B cell (primary cell): ENCODE results near the gene LIG4. TPM values are rescaled to one million over a fixed set of nuclear protein-coding genes. Genes with fewer than 3 reads are reported as not detected.

ENCODE experiments used
- ATAC-seq: fragments of 200-7000 bp; cut with Tn5 transposase; one replicate; pipeline ENCODE4 v1.10.0; 2021; ENCODE audit warnings: low read depth, mild to moderate bottlenecking, moderate number of reproducible peaks, moderate library complexity
- CTCF ChIA-PET: fragments of 350-600 bp; sonication (Branson Sonifier 250); formaldehyde crosslinking; loops from one replicate; lab custom pipeline; 2021; ENCODE audit warnings: antibody characterized with exemption, inconsistent platforms; lab: Charles Lee
- POLR2A ChIA-PET: fragments of 350-600 bp; sonication (Branson Sonifier 250); formaldehyde crosslinking; loops from one replicate; lab custom pipeline; 2021; ENCODE audit warnings: antibody characterized with exemption; lab: Charles Lee
- DNase-seq: peaks from one replicate; pipeline ENCODE4 v3.0.0; 2013
- H2AFZ ChIP-seq: 2 replicates; pipeline ENCODE4 v1.6.1; 2012; ENCODE audit warnings: mild to moderate bottlenecking, low read depth, low read length; ENCODE audit not compliant: insufficient read depth, poor library complexity, severe bottlenecking
- H3K27ac ChIP-seq, 2 donors: 1 replicate in 1 of 2; 2 replicates in 1 of 2; pipeline ENCODE4 v1.5.1; 2012 to 2013; ENCODE audit warnings: low read length in 2 of 2, mild to moderate bottlenecking in 2 of 2, moderate library complexity in 1 of 2
- H3K27me3 ChIP-seq, 4 experiments: fragments of 200-600 bp in 1 of 4; sonication (generic) in 1 of 4; replicated peaks in 1 of 4; 1 replicate in 2 of 4; 2 replicates in 2 of 4; pipeline versions ENCODE4 v1.6.1 to v1.7.0; 2013 to 2016; ENCODE audit warnings: low read length in 3 of 4, mild to moderate bottlenecking in 2 of 4, mixed read lengths in 1 of 4, moderate library complexity in 1 of 4; ENCODE audit not compliant: insufficient read depth in 4 of 4, control insufficient read depth in 3 of 4; ENCODE audit errors: control extremely low read depth in 1 of 4
- H3K36me3 ChIP-seq, 2 experiments: replicated peaks in 1 of 2; 1 replicate in 1 of 2; 2 replicates in 1 of 2; pipeline versions ENCODE4 v1.6.1 to v1.7.1; 2013; ENCODE audit warnings: low read length in 1 of 2; ENCODE audit not compliant: insufficient read depth in 2 of 2, control insufficient read depth in 1 of 2; ENCODE audit errors: control extremely low read depth in 1 of 2, extremely low read depth in 1 of 2
- H3K4me1 ChIP-seq, 2 donors: fragments of 200-600 bp in 1 of 2; sonication (generic) in 1 of 2; 1 replicate in 1 of 2; 2 replicates in 1 of 2; pipeline versions ENCODE4 v1.5.1 to v1.6.1; 2013 to 2017; ENCODE audit warnings: low read length in 2 of 2; ENCODE audit not compliant: control insufficient read depth in 2 of 2, insufficient read depth in 2 of 2
- H3K4me2 ChIP-seq: replicated peaks from 2 replicates; pipeline ENCODE3; 2012; ENCODE audit warnings: mild to moderate bottlenecking, low read depth, low read length; ENCODE audit not compliant: poor library complexity, severe bottlenecking
- H3K4me3 ChIP-seq, 5 experiments: fragments of 200-600 bp in 1 of 5; sonication (generic) in 1 of 5; 1 replicate in 3 of 5; 2 replicates in 2 of 5; pipeline versions ENCODE4 v1.5.1 to v1.7.0; 2011 to 2016; ENCODE audit warnings: low read length in 4 of 5, mild to moderate bottlenecking in 4 of 5, low read depth in 2 of 5, control low read depth in 1 of 5, moderate library complexity in 1 of 5; ENCODE audit not compliant: insufficient read depth in 1 of 5; ENCODE audit errors: control extremely low read depth in 1 of 5, extremely low read depth in 1 of 5
- H3K79me2 ChIP-seq: fragments of 200-600 bp; sonication (generic); one replicate; pipeline ENCODE4 v1.6.0; 2016; ENCODE audit warnings: low read length; ENCODE audit not compliant: control insufficient read depth, insufficient read depth
- H3K9ac ChIP-seq: fragments of 200-600 bp; sonication (generic); 2 replicates; pipeline ENCODE4 v1.6.1; 2017; ENCODE audit warnings: mild to moderate bottlenecking, low read length, moderate library complexity
- H3K9me3 ChIP-seq, 3 donors: one replicate each; pipeline versions ENCODE4 v1.6.1 to v1.7.1; 2013; ENCODE audit warnings: low read length in 2 of 3; ENCODE audit not compliant: control insufficient read depth in 2 of 3, insufficient read depth in 1 of 3; ENCODE audit errors: control extremely low read depth in 1 of 3
- H4K20me1 ChIP-seq: 2 replicates; pipeline ENCODE4 v1.6.0; 2012; ENCODE audit warnings: mild to moderate bottlenecking, low read length; ENCODE audit not compliant: insufficient read depth, control insufficient read depth, poor library complexity, severe bottlenecking
- H3K27ac Mint-ChIP-seq: one replicate; pipeline ENCODE4 v1.8.0; 2021; ENCODE audit warnings: mixed read lengths
- H3K27me3 Mint-ChIP-seq: one replicate; pipeline ENCODE4 v1.8.0; 2021; ENCODE audit warnings: mixed read lengths
- H3K4me1 Mint-ChIP-seq: one replicate; pipeline ENCODE4 v1.8.0; 2021; ENCODE audit warnings: mixed read lengths
- H3K4me3 Mint-ChIP-seq: one replicate; pipeline ENCODE4 v1.8.0; 2021; ENCODE audit warnings: mixed read lengths
- H3K9me3 Mint-ChIP-seq: one replicate; pipeline ENCODE4 v1.8.0; 2022; ENCODE audit warnings: mixed read lengths; ENCODE audit not compliant: insufficient read depth
- CTCF ChIP-seq: fragments of 200-600 bp; IDR thresholded peaks from one replicate; pipeline ENCODE4 v1.8.0; 2022; ENCODE audit warnings: antibody characterized with exemption, mild to moderate bottlenecking
- EZH2 ChIP-seq: IDR thresholded peaks from 2 replicates; pipeline ENCODE4 v1.6.1; 2012; ENCODE audit warnings: borderline replicate concordance, low read depth, mild to moderate bottlenecking, moderate library complexity, low read length; ENCODE audit not compliant: insufficient read depth, poor library complexity, severe bottlenecking
- WGBS: methylation state at CpG from one replicate; pipeline ENCODE4 v1.1.5; 2013; ENCODE audit warnings: missing lambda C conversion rate; ENCODE audit not compliant: insufficient coverage; 5-methylcytosine and 5-hydroxymethylcytosine counted together
- intact Hi-C: fragments of 100-400 bp; cut with micrococcal nuclease; formaldehyde crosslinking; loops from one replicate; pipeline ENCODE4 v1.10.0; 2022
- polyA plus RNA-seq: library from polyadenylated mRNA; depleted of rRNA; stranded (reverse); fragments of >200 nt; gene quantifications from 2 replicates; pipeline ENCODE4 v1.2.3, GENCODE V29; 2012
- total RNA-seq, 2 donors: library from RNA; stranded (reverse); fragments of 120-200 nt in 1 of 2; gene quantifications; 1 replicate in 1 of 2; 2 replicates in 1 of 2; pipeline versions ENCODE4 v1.2.3 to v1.2.4, GENCODE V29; 2013 to 2022

Gene LIG4
- total and polyA plus RNA-seq, 2 donors (not counting 1 experiment from before 2014, with no cell fraction given): 6.6 to 22.3 TPM

GRCh38 chr13:108210551-108210950 is 4.8 kb downstream of the LIG4 start:
- peaks cover 26 to 28% of the 10 kb centered on the region in 2 donors for H3K4me1 ChIP-seq
- peaks cover 40% of the 10 kb centered on the region for H3K79me2 ChIP-seq
- TF ChIP-seq EZH2 (no peak), CTCF (no peak)
- intact Hi-C loops: loop anchor here (2.0 to 10.0 kb wide), 2 partner anchors 16 to 954 kb away; no protein-coding TSS in a partner anchor
- ChIA-PET CTCF (interaction anchor here (1.3 to 1.4 kb wide), 2 partner anchors 10 to 13 kb away, joined by 3 read pairs; no protein-coding TSS in a partner anchor), POLR2A (no interaction called here)
- no peak overlapping the region for H3K9ac ChIP-seq
- H3K4me3 Mint-ChIP-seq: no peak overlapping the region
- H3K27ac Mint-ChIP-seq: no peak overlapping the region
- H3K4me1 Mint-ChIP-seq: peaks cover 34% of the 10 kb centered on the region
- H3K9me3 ChIP-seq: no peaks in the 10 kb centered on the region
- no peak for DNase-seq
- no peaks in the 10 kb centered on the region for H3K27me3 Mint-ChIP-seq
- no peak overlapping the region for H3K4me2 ChIP-seq
- H3K27me3 ChIP-seq: no peaks in the 10 kb centered on the region
- no peak overlapping the region for H3K27ac ChIP-seq
- no peak overlapping the region for H2AFZ ChIP-seq
- peaks cover 11 to 20% of the 10 kb centered on the region in 2 experiments for H3K36me3 ChIP-seq
- no peaks in the 10 kb centered on the region for H4K20me1 ChIP-seq
- no peaks in the 10 kb centered on the region for H3K9me3 Mint-ChIP-seq
- WGBS: no CpG with 5 or more reads among the region's 2 CpGs
- no peak for ATAC-seq
- H3K4me3 ChIP-seq: no peak overlapping the region

- Histone ChIP-seq H3K27me3 (no peaks in the 10 kb centered on the region), H3K9ac (no peak overlapping the region), H3K36me3 (no peaks in the 10 kb centered on the region), H3K4me1 (no peaks in the 10 kb centered on the region), H3K4me3 (no peak overlapping the region), H3K79me2 (no peaks in the 10 kb centered on the region), H3K9me3 (peaks cover 1 to 5% (median 2%) of the 10 kb centered on the region in 3 donors), H3K27ac (no peak overlapping the region), H3K4me2 (no peak overlapping the region), H4K20me1 (no peaks in the 10 kb centered on the region), H2AFZ (no peak overlapping the region)
- TF ChIP-seq CTCF (no peak), EZH2 (no peak)
- Mint-ChIP-seq H3K4me1 (peaks cover 7% of the 10 kb centered on the region), H3K27ac (no peak overlapping the region), H3K9me3 (peaks cover 8% of the 10 kb centered on the region), H3K27me3 (peaks cover 8% of the 10 kb centered on the region), H3K4me3 (no peak overlapping the region)
- CTCF ChIA-PET: no interaction called here
- no peak for ATAC-seq
- no CpG with 5 or more reads among the region's 1 CpG for WGBS
- POLR2A ChIA-PET: no interaction called here
- no peak for DNase-seq
- intact Hi-C loops: no loop called here
Observed at GRCh38 chr13:108200781-108201398, 14.4 kb downstream of the LIG4 start.
